HG02588 (cell line): ENCODE results near the gene CARD9.

Experiments
- ATAC-seq: cut with Tn5 transposase; IDR thresholded peaks from one replicate; pipeline ENCODE4 v1.9.1; 2021; ENCODE audit warnings: mild to moderate bottlenecking, moderate library complexity; ENCODE audit not compliant: unreplicated experiment

CARD9 gene

GRCh38 chr9:136402067-136402466 lies 28.6 kb upstream of the CARD9 start:
- no peak for ATAC-seq

- ATAC-seq = no peak
Measured at GRCh38 chr9:136401173-136401922, 27.9 kb upstream of the CARD9 start.

- peak; percentile 73 for ATAC-seq
Measured at GRCh38 chr9:136400038-136400834, 26.8 kb upstream of the CARD9 start, which contains the start of gene SNAPC4. TSS of gene SNAPC4 (minus strand) at chr9:136400170. CDS start at chr9:136398428, 1,742 bp downstream.

GRCh38 chr9:136399176-136400037 lies 25.9 kb upstream of the CARD9 start:
- peak; percentile 38 for ATAC-seq

- ATAC-seq = no peak
Measured at GRCh38 chr9:136398286-136398685, 24.8 kb upstream of the CARD9 start.

- no peak for ATAC-seq
Measured at GRCh38 chr9:136397643-136398042, 24.2 kb upstream of the CARD9 start.

GRCh38 chr9:136396219-136396515 lies 22.7 kb upstream of the CARD9 start:
- no peak for ATAC-seq

- ATAC-seq = no peak
Measured at GRCh38 chr9:136395345-136396218, 22.1 kb upstream of the CARD9 start.

GRCh38 chr9:136395020-136395340 lies 21.5 kb upstream of the CARD9 start:
- ATAC-seq = no peak

GRCh38 chr9:136394312-136395019 lies 21.0 kb upstream of the CARD9 start:
- no peak for ATAC-seq

GRCh38 chr9:136393531-136393930 lies 20.1 kb upstream of the CARD9 start:
- ATAC-seq = no peak

GRCh38 chr9:136392538-136393449 lies 19.3 kb upstream of the CARD9 start:
- ATAC-seq = no peak

GRCh38 chr9:136391737-136392537 lies 18.5 kb upstream of the CARD9 start:
- no peak for ATAC-seq

GRCh38 chr9:136389396-136389795 lies 15.9 kb upstream of the CARD9 start:
- no peak for ATAC-seq

GRCh38 chr9:136387217-136387616 lies 13.7 kb upstream of the CARD9 start:
- ATAC-seq = no peak

- ATAC-seq = no peak
Measured at GRCh38 chr9:136386018-136386417, 12.5 kb upstream of the CARD9 start.

GRCh38 chr9:136385015-136385414 lies 11.5 kb upstream of the CARD9 start:
- ATAC-seq = no peak

- ATAC-seq = no peak
Measured at GRCh38 chr9:136383436-136383835, 10.0 kb upstream of the CARD9 start.
